ENCODE measurements around the gene GNAI1.
"Not testable (repeated sequence)": the region's sequence is repeated elsewhere in the genome, so short reads cannot be mapped to it uniquely, and the experiment has no call there.

Gene GNAI1

DNA sequence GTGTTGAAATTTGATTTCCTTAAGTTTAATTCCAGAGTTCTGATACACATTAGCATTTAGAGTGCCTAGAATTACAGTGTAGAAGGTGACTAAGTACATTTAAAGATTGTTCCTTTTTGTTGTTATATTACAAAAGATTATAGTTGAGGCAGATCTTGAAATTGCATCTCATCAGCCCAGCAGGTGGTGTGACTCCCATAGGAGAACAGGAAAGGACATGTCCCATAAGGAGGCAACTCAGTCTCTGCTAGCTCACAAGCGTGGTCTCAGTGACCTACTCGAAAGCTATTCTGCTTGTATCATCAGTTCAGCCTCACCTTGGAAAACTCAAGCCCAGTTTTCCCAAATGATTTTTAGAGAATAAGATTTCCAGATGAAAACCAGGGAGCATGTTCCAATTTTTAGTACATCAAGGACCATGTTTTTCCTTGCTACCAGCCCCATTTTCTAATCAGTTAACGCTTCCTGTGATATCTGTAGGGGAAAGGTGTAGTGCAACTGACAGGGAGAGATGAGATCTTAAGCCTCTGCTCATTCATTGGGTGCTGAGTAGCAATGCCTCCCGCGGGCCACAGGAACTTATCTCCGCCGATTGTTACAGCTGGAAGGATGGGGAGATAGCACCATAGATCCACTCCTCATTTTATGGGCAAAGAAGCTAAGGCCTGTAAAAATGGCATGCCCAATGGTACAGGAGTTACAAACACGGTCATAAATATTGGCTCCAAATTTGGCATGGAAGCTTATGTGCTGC, 1.1 kb upstream of the GNAI1 start:
- no peak for DNase-seq (ENCODE audit: low read depth)

DNA sequence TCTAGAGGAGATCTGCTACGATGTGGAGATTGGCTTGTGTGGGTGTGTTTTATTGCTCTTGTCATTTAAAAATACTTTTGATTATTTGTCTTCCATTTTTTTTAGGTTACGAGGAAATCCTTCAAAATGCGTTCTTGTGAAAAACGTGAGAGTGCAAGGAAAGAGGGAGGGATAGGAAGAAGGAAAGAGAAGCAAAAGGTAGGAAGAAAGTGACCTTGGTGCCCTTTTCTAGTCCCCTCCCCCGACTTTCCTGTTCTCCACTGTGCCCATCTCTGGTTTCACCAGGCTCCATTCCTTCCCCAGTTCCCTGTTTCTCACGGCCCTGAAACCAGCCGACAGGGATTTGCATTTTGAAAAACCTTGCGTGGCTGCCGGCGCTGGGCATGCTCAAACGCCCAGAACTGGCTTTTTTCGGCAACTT, 506 bp upstream of the GNAI1 start:
- no peak for DNase-seq (ENCODE audit: low read depth)

DNA sequence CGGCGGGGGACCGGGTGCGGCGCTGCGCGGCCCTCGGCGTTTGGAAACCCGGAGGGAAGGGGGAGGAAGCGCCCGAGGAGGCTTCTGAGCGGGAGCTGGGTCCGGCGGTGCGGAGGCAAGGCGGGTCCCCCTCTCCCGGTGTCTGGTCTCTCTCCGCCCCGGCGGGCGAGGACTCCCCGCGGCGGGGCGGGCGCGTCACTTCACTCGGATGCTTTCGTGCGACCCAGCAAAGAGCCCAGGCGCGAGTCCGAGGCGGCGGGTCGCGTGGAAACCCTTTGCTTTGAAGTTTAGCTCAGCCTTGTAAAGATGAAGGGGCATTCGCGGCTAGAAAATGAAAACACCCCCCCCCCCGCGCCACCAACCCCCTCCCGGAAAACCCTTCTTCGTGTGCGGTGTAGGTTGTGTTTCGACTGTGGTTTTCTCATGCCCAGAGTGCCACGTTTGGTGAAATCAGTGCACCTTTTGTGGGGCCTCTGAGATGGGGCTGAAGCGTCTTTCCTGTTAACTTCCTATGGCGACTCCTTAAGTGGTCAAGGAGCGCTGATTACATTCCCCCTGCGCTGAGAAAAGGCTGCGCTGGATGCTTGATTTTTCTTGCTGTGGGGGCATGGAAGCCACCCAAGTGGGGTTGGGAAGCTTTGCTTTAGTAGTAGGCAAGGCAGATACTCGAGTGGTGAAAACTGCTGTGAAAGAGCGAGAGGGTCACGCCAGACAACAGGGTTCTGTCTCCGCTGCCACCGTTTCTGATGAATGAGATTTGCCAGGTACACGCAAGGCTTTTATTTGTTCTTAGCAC, 876 bp downstream of the GNAI1 start:
- DNase-seq (ENCODE audit: low read depth), result no peak

GRCh38 chr7:80136261-80137055, 1.8 kb downstream of the GNAI1 start:
- no peak for DNase-seq (ENCODE audit: low read depth)

DNA sequence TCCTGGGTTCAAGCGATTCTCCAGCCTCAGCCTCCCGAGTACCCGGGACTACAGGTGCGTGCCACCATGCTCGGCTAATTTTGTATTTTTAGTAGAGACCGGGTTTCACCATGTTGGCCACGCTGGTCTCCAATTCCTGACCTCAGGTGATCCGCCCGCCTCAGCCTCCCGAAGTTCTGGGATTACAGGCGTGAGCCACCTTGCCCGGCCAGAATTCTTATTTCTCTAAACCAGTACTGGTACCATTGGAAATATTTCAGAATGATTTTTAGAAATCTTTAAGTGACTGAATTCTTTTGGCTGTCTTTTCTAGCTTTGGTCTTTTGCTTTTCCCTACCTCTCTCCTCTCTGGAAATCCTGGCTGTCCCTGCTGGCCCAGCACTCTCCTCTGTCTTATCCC, 2.8 kb downstream of the GNAI1 start:
- DNase-seq (ENCODE audit: low read depth), result no peak

GRCh38 chr7:80139236-80139635, 4.6 kb downstream of the GNAI1 start:
- no peak for DNase-seq (ENCODE audit: low read depth)

GRCh38 chr7:80140388-80140787, 5.8 kb downstream of the GNAI1 start:
- DNase-seq (ENCODE audit: low read depth), result no peak

DNA sequence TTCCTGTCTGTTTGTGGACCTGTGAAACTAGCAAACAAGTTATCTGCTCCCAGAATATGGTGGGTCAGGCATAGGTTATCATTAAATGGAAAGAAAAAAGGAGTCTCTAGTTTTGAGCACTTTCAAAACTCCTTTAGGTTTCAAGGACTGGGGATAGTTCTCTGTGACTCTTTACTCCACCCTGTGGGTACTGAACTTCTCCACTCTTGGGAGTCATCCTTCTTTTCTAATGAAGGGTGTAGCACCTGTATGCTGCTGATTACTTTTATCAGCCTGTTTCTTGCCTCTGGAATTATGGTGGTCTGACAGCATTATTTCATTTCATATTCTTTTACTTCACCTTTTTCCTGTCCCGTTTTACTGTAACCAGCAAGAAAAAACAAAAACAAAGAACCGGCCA, 6.7 kb downstream of the GNAI1 start:
- no peak for DNase-seq (ENCODE audit: low read depth)

GRCh38 chr7:80142853-80143580, 8.4 kb downstream of the GNAI1 start:
- DNase-seq (ENCODE audit: low read depth), result no peak

DNA sequence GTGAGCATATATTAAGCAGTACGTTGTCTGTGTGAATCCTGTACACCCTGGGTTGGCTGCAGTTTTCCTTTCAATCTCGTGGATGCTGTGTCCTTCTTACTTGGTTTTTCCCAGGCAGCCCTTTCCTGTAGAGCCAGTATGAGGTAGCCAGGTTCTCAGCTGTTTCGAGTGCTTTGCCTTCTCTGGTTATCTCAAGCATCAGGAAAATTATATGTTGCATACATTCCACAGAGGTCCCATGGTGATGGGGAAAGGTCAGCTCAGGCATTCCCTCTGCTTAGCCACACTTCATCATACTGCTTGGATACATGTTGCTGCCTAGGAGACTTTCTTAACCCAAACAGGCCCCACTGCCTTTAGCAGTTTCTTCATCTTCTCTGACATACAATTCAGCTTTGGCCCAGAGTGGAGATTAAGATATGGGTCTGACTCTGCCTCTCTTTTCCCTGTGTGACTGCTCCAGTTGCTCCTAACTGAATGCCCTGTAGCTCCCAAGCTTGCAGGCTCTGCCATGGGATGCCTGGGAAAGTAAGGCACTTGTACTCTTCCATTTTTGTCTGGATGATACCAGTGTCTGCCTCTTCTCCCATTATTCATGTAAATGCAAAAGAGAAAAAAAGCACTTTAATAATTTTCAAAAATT, 11.3 kb downstream of the GNAI1 start:
- no peak for DNase-seq (ENCODE audit: low read depth)

DNA sequence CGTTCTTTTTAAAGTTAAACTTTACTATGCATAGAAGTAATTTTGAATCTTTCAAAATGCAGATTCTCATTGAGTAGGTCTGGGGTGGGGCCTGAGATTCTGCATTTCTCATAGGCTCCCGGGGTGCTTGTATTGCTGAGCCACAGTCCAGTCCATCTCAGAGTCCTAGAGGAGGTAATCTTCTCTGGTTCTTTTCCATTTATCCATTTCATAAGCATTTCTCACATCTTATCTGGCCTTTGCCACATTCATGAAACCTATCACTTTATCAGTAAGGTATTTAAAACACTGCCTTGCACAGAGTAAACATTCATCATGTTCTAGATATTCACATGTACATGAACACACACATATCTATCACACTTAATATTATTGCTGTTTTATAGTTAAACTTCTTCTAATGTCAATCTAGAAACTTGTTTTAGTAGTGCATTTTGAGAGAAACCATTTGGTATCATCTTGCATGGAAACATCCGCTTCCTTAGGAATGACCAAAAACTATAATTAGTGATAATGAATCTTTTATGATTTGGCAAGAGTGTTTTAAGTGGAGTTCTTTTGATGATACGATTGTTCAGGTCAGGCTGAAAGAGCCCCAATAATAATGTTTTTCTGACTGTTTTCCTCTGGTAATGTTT, 12.0 kb downstream of the GNAI1 start:
- no peak for DNase-seq (ENCODE audit: low read depth)

DNA sequence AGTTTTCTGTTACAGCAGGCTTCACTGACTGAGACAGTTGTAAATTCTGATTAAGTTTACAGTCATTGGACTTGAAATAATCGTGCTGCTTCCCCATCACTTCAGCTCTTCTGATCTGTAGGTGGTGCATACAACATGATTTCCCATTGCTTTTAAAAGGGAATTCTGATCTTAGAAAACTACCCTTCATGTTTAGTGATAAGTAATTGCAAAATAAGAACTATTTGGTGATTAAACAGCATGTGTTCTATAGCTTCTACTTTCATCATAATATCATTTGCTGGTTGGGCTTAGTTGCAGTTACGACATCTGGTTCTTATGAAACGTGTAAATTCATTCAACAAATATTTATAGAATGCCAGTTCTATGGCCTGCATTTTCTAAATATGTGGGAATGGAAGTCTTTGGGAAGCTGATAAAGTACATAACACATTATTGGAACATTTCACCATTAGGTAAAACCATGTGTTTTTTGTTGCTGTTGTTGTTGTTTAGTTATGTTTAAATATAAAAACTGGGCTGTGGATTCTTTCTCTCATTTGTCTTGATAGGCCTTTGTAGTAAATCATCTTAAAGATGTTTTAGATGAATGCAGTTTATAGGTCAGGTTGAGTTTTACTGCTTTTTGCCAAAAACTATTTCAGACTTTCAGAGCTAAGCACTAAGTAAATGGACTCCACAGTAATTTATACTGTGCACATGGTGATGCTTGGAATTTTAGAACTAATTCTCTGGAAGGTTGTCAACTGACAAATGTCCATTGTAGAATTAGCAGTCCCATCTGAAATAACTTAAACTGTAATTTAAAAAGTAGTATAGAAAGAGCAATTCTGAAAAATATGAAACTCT, 13.1 kb downstream of the GNAI1 start:
- no peak for DNase-seq (ENCODE audit: low read depth)

DNA sequence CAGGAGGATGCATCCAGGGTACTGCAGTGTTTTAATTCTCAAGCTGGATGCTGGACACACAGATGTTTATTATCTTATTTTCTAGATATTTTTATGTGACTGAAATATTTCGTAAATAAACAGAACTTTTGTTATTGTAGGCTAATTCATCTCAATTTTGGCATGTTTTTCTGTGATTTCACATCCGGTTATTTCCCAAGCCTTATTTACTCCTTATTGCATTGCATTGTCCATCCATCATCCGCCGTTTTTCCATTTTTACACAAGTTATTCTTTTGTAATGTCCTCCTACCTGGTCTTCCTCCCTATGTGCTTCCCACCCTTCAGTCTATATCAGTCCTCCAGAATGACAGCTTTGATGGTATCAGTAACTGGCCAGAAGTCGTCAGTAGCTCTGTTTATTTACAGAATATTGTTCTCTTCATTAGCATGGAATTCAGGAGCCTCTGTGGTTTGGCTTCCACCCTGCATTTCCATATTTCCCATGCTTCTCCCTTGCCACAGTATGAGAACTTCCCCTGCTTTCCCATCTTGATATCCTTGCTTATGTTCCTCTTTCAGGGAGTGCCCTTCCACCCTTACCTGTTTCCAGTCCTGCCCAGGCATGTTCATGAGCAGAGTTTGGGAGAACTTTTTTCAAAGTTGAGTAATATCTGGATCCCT, 16.1 kb downstream of the GNAI1 start:
- DNase-seq (ENCODE audit: low read depth), result no peak

- peak; percentile 34 for DNase-seq (ENCODE audit: low read depth)
Measured at GRCh38 chr7:80151274-80151665, 16.6 kb downstream of the GNAI1 start.

- no peak for DNase-seq (ENCODE audit: low read depth)
Measured at GRCh38 chr7:80153446-80153845, 18.8 kb downstream of the GNAI1 start.

GRCh38 chr7:80154656-80155333, 20.2 kb downstream of the GNAI1 start:
- DNase-seq (ENCODE audit: low read depth), result no peak

DNA sequence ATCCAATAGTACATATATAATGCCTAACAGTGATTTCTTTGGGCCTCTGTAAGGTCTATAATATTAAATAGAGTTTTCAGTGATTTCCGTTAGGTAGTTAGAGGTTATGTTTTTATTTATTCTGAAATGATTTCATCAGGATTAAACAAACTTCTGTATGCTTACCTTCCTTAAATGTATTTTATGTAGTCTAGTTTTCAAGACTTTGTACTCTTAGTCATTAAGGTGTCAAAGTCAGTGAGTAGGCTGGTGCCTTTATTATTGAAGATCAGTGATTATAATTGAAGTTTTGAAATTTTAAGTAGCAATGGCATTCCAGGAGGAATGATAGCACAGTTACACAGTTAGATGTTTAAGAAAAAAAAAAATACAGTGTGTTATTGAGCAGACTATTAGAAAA, 20.7 kb downstream of the GNAI1 start:
- DNase-seq (ENCODE audit: low read depth), result no peak

DNA sequence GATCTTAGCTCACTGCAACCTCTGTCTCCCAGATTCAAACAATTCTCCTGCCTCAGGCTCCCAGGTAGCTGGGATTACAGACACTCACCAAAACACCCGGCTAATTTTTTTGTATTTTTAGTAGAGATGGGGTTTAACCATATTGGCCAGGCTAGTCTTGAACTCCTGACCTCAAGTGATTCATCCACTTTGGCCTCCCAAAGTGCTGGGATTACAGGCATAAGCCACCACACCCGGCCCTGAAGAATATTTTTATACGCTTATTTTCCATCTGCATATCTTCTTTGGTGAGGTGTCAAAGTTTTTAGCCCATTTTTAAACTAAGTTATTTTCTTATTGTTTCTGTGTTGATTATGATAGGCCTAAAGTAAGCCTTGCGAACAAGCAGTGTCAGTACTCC, 23.1 kb downstream of the GNAI1 start:
- DNase-seq (ENCODE audit: low read depth), result not testable (repeated sequence)

DNA sequence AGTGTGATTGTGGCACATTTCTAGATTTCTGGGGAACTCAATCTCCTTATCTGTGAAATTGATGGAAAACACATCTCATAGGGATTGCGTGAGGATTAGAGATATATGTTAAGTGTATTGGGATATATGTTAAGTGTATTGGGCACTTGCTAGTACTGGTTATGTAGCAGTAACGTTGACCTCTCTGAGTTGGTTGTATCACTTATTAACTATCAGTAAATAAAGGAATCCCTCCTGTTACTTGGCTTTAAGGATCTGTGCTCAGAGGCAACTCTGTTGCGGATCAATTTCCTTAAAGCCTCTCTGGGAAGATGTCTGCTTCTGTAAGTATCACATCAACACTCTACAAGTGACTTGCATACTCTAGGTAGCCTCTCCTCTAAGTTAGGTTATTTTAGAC, 25.2 kb downstream of the GNAI1 start:
- DNase-seq (ENCODE audit: low read depth), result no peak
